Measurements from ENCODE around the gene KAT7.

Gene KAT7

GRCh38 chr17:49760932-49761558 is 27.4 kb upstream of the KAT7 start:
- DNase-seq (ENCODE audit: low read depth, low spot score) = no peak

DNA sequence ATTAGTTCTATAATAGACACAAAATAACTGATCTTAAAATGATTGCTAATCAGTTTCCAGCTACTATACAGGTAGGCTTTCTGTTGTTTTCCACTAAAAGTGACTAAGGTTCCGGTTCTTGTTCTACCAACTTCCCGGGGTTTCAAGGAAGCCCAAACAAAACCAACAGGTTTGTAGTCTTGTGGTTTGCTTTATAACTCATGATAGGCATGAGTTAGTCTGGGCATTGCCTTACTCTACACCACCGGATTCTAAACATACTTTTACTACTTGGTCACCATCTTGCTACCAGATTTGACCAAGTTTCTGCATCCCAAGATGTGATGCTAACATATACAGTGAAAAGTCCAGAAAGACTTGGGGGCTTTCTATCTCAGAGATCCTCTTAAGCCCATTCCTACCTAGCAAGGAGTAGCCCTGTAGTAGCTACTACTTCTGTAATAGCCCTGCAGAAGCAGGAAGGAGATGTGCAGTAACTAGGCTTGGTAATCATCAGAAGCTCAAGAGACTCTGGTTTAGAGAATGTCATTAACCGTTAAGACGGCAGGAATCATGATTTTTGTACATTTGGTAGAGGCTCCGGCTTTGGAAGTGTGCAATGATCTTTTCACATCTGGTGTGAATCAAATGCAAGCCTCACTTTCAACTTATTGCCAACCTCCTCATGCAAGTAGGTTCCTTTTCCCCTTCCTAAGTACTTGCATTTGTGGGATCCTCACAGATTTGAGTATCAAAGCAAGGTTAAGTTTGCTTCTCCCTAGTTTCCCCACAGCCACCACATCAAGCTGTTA is 26.1 kb upstream of the KAT7 start:
- no peak for DNase-seq (ENCODE audit: low read depth, low spot score)

- peak; percentile 93 for DNase-seq (ENCODE audit: low read depth, low spot score)
These were observed 24.5 kb upstream of the KAT7 start, which contains the start of gene FAM117A for GRCh38 chr17:49763735-49764558. Gene FAM117A (minus strand): TSS chr17:49764131. CDS start chr17:49764087, 44 bp downstream.

GRCh38 chr17:49764559-49765180 is 23.8 kb upstream of the KAT7 start:
- DNase-seq (ENCODE audit: low read depth, low spot score) = no peak

DNA sequence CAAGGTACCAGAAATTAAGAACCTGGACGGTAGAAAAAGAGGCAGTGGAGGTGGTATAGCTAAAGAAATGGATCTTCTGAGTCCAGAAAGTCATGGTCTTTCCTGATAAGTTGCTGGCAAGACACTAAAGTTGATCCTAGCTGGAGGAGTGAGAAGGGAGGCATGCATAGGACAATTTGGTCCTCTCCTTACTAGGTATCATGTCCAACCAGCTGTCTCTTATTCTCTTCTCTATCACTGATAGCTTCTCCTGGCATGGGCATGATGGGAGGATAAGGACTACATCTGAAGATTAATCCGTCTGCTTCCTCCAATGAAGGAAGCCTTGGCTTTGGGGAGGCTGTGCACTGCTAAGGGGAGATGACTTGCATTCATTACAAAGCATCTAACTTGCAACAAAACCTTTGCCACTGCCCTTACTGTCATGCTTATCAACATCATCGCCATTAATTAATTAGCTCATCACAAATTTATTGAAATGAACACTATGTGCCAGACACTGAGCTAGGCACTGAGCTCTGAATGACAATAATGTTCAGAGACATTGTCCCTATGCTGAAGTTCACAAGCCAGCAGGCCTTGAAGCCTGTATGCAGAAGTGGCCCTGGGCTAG is 21.5 kb upstream of the KAT7 start:
- no peak for DNase-seq (ENCODE audit: low read depth, low spot score)

- no peak for DNase-seq (ENCODE audit: low read depth, low spot score)
These were observed 12.8 kb upstream of the KAT7 start for GRCh38 chr17:49775546-49776260.

- DNase-seq (ENCODE audit: low read depth, low spot score) = no peak
These were observed 11.8 kb upstream of the KAT7 start for GRCh38 chr17:49776551-49777300.

DNA sequence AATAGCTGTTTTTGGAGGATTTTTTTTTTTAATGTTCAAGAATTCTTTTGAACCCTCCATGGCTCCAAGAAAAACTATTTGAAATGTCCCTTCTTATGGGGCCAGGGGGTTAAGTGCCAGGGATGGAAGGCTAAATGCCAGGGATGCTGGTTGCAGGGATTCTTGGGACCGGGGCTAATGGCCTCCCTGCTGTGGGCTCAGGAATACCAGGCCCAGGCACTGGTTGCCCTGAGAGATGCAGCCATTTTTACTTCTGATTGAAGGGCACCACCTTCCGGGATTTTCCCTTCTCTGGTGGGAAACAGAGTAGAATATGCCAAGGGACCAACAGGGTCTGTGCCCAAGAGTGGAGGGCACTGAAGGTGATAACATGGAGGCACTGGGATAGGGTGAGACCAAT is 10.9 kb upstream of the KAT7 start:
- DNase-seq (ENCODE audit: low read depth, low spot score) = no peak

- DNase-seq (ENCODE audit: low read depth, low spot score) = no peak
These were observed 9.2 kb upstream of the KAT7 start for GRCh38 chr17:49779156-49779738.

DNA sequence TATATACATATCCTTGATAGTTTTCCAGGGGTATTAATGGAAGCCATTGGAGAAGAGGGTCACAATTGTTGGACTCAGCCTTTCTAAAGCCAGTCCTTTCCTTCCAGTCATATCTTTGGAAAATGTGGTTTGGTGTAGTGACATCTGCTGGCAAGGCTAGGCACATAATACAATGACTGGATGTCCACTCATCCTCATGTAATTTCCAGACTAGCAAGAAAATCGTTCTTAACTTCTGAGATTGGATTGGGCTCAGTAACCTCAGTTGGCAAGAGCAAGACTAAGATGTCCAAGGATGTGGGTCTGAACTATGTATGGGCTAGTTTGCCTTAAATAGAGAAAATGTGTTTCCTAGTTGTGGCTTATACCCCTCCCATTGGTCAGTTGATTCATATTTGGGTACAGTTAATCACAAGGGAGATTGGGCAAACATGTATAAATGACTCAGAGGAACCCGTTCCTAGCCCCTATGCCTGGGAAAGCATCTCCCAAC is 8.7 kb upstream of the KAT7 start:
- DNase-seq (ENCODE audit: low read depth, low spot score) = no peak

- DNase-seq (ENCODE audit: low read depth, low spot score) = no peak
These were observed 5.3 kb upstream of the KAT7 start for GRCh38 chr17:49783071-49783715.

- DNase-seq (ENCODE audit: low read depth, low spot score) = no peak
These were observed 4.7 kb upstream of the KAT7 start for GRCh38 chr17:49783791-49784190.

DNA sequence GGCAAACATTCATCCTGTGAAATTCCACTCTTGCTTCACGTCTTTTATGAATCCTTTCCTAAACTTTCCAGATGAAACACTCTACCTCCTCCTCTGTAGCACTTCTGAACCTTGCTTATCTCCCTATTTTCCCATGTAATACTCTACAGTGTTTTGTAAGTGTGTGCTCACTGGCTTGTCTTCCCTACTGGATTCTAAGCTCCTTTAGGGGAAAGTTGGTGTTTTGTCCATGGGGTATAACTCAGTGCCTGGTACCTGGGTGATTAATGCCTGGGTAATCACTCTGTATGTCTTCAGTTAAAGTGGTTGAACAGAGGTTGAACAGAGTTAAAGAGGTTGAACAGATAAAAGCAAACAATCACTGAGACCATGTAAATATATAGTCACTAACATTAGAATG is 3.8 kb upstream of the KAT7 start:
- no peak for DNase-seq (ENCODE audit: low read depth, low spot score)

GRCh38 chr17:49787884-49788477 is 500 bp upstream of the KAT7 start:
- no peak for DNase-seq (ENCODE audit: low read depth, low spot score)

DNA sequence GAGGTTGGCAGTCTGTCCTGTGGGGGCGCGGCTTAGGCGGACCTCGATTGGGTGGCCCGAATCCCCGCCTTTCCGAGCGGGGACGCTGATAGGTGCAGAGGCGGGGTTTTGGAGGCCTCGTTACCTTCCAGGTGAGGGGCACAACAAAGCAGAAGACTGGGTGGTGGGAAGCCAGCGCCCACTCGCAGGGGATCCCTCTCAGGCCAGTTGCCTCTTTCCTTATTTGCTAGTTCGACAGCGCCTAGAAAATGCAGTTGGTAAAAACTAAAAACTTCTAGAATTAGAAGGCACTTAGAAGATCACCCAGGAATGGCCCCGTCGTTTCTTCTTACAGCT is 730 bp downstream of the KAT7 start:
- DNase-seq (ENCODE audit: low read depth, low spot score) = no peak

DNA sequence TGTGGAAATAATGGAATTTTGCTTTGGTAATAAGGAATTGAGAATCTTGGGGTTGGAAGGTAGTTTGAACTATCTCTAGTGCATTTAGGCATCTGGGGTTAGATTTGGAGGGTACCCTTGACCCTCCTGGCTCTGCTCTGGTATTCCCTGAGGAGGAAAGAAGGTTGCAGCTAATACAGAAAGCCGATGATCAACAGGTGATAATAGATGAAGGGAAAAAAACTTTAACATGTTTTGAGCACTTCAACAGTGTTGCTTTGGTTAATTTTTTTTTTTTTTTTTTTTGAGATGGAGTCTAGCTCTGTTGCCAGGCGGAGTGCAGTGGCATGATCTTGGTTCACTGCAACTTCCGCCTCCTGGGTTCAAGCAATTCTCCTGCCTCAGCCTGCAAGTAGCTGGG is 4.8 kb downstream of the KAT7 start:
- no peak for DNase-seq (ENCODE audit: low read depth, low spot score)

DNA sequence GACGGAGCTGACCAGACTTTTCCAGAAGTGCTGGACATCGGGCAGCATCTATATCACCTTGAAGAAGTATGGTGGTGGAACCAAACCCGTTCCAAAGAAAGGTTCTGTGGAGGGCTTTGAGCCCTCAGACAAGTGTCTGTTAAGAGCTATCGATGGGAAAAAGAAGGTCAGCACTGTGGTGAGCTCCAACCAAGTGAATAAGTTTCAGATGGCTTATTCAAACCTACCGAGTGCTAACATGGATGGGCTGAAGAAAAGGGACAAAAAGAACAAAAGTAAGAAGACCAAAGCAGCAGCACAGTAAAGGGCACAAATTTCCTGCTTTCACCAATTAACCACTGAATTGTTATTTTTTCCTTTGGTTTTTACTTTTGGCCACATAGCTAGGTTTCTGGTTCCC is 6.9 kb downstream of the KAT7 start:
- DNase-seq (ENCODE audit: low read depth, low spot score) = no peak

- no peak for DNase-seq (ENCODE audit: low read depth, low spot score)
These were observed 9.7 kb downstream of the KAT7 start for GRCh38 chr17:49798182-49798581.

GRCh38 chr17:49798738-49799137 is 10.3 kb downstream of the KAT7 start:
- DNase-seq (ENCODE audit: low read depth, low spot score) = no peak

Data from activated CD4-positive, CD25-positive, alpha-beta regulatory T cell treated with anti-CD3 and anti-CD28 coated beads, Interleukin-2, amount 50 U/mL, for 16 hours (primary cell).